ENCODE data around the gene OSTC. TPM values are rescaled to one million over a fixed set of nuclear protein-coding genes. Genes with fewer than 3 reads are reported as not detected.
A peak's percentile ranks its signal among the peaks of the same experiment; 100 is the strongest.

Gene OSTC
- total RNA-seq, 1 experiment from 2014 or later: 105 TPM

DNA sequence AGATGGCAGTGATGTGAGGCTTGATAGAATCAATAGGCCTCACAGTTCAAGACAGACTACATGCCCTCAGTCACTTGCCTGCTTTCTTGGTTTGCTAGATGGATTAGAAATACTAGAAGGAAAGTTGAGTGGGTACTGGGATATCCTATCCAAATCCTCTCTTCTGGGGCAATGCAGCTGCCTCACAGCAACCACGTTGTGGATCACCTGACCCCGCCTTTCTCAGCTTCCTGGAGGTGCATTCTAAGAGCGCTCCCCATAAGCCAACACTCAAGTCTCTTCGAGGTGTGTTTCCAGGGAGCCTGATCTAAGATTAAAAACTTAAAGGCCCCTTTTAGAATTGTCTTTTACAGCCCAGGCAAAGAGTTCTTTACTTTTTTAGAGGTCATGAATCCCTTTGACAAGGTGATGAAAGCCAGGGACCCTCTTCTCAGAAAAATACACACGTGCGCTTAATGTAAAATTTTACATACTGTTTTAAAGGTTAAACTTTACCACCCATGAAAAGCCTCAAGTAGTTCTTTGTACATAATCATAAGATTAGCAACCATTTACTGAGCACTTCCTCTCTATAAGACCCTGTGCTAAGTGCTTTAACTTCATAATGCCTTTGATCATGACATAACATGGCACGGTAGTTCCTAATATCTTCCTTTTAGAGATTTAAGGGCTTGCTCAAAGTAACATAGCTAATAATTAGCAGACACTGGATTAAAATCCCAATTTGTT, 30.9 kb upstream of the OSTC start:
- intact Hi-C loops (cut with micrococcal nuclease): loop anchor here (1.0 to 5.0 kb wide), 2 partner anchors 31 to 658 kb away; partner anchors contain the start of gene OSTC
- Histone ChIP-seq H3K9ac (ENCODE audit: low read length) (peak overlapping the region; percentile 42), H3K4me2 (ENCODE audit: low read length) (peak overlapping the region; percentile 83), H3K79me2 (ENCODE audit: insufficient read depth, low read length) (peaks cover 42% of the 10 kb centered on the region), H4K20me1 (ENCODE audit: insufficient read depth) (peaks cover 12% of the 10 kb centered on the region; the same call in 1 of the 2 replicates), H3K27ac (ENCODE audit: low read depth, low read length) (no peak overlapping the region), H3K27me3 (ENCODE audit: insufficient read depth, low read length) (no peaks in the 10 kb centered on the region), H3K9me2 (ENCODE audit: insufficient read depth) (no peaks in the 10 kb centered on the region), H3K4me3 (replicated peaks in 1 of 2; ENCODE audit: low read depth in 1 of 2, low read length in 2 of 2) (peak overlapping the region; percentile 62 to 90), H3K4me1 (ENCODE audit: control insufficient read depth in 1 of 2, insufficient read depth in 2 of 2, low read length in 2 of 2) (peaks cover 0 to 21% of the 10 kb centered on the region in 2 experiments; a peak in 3 of 4 replicates), H2AFZ (ENCODE audit: low read depth, low read length, poor library complexity, severe bottlenecking) (peak overlapping the region; percentile 81), H3K36me3 (ENCODE audit: control insufficient read depth in 1 of 2, insufficient read depth in 2 of 2, low read length in 2 of 2) (peaks cover 24 to 34% of the 10 kb centered on the region in 2 experiments), H3K9me3 (ENCODE audit: control insufficient read depth in 1 of 2, insufficient read depth in 1 of 2, low read depth in 1 of 2, low read length in 2 of 2) (peaks cover 0 to 5% of the 10 kb centered on the region in 2 experiments; a peak in 2 of 4 replicates)
- TF ChIP-seq ZFX (IDR thresholded peaks at IDR 0.05) (no peak), SIN3A (IDR thresholded peaks at IDR 0.05; ENCODE audit: low read depth) (no peak), CBX3 (IDR thresholded peaks at IDR 0.05; ENCODE audit: low read depth) (no peak), TCF7L2 (IDR thresholded peaks at IDR 0.05; ENCODE audit: borderline replicate concordance, extremely low read depth, insufficient read depth, insufficient read length) (no peak), CEBPB (IDR thresholded peaks at IDR 0.05; ENCODE audit: low read depth) (no peak), EGR1 (IDR thresholded peaks at IDR 0.05; ENCODE audit: low read depth) (no peak), FOSL1 (IDR thresholded peaks at IDR 0.05; ENCODE audit: low read depth) (no peak), RAD21 (IDR thresholded peaks at IDR 0.05; ENCODE audit: low read depth) (no peak), ZNF274 (IDR thresholded peaks at IDR 0.05; ENCODE audit: low read depth, low read length) (no peak), POLR2A (IDR thresholded peaks at IDR 0.05; ENCODE audit: borderline replicate concordance, extremely low read depth, insufficient read depth, insufficient read length) (no peak), SP1 (IDR thresholded peaks at IDR 0.05; ENCODE audit: low read depth) (no peak), EZH2 (IDR thresholded peaks at IDR 0.05) (no peak)
- TF ChIP-seq, protein P1, sequence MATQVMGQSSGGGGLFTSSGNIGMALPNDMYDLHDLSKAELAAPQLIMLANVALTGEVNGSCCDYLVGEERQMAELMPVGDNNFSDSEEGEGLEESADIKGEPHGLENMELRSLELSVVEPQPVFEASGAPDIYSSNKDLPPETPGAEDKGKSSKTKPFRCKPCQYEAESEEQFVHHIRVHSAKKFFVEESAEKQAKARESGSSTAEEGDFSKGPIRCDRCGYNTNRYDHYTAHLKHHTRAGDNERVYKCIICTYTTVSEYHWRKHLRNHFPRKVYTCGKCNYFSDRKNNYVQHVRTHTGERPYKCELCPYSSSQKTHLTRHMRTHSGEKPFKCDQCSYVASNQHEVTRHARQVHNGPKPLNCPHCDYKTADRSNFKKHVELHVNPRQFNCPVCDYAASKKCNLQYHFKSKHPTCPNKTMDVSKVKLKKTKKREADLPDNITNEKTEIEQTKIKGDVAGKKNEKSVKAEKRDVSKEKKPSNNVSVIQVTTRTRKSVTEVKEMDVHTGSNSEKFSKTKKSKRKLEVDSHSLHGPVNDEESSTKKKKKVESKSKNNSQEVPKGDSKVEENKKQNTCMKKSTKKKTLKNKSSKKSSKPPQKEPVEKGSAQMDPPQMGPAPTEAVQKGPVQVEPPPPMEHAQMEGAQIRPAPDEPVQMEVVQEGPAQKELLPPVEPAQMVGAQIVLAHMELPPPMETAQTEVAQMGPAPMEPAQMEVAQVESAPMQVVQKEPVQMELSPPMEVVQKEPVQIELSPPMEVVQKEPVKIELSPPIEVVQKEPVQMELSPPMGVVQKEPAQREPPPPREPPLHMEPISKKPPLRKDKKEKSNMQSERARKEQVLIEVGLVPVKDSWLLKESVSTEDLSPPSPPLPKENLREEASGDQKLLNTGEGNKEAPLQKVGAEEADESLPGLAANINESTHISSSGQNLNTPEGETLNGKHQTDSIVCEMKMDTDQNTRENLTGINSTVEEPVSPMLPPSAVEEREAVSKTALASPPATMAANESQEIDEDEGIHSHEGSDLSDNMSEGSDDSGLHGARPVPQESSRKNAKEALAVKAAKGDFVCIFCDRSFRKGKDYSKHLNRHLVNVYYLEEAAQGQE (IDR thresholded peaks at IDR 0.05; ENCODE audit: low read depth): no peak
- TF ChIP-seq, protein P2, sequence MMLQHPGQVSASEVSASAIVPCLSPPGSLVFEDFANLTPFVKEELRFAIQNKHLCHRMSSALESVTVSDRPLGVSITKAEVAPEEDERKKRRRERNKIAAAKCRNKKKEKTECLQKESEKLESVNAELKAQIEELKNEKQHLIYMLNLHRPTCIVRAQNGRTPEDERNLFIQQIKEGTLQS (IDR thresholded peaks at IDR 0.05): no peak
- ChIA-PET CTCF (interaction anchor here (0.9 kb wide), 1 partner anchor 601 kb away, joined by 3 read pairs; no protein-coding TSS in a partner anchor), POLR2A (interaction anchor here (1.5 kb wide), 1 partner anchor 11 kb away, joined by 7 read pairs; no protein-coding TSS in a partner anchor), RAD21 (ENCODE audit: low non-redundant PET in 1 of 2, low total read pairs in 2 of 2, uncharacterized antibody in 2 of 2, unreplicated experiment in 2 of 2) (interaction anchor here in 1 of 2 experiments (0.6 kb wide), 1 partner anchor 17 kb away, joined by 4 read pairs; no protein-coding TSS in a partner anchor)
- ATAC-seq (no peak), DNase-seq (ENCODE audit: low read depth, low spot score) (no peak)
- BruUV-seq (replicated peaks): TSS peak; percentile 90
